Naive B cell (primary cell): ENCODE results near the gene DMRT1. TPM values are rescaled to one million over a fixed set of nuclear protein-coding genes. Genes with fewer than 3 reads are reported as not detected.

Experiments
- ATAC-seq, 2 donors: fragments of 150-1000 bp; cut with Tn5 transposase; 2 replicates each; pipeline ENCODE4 v1.10.0; 2021; ENCODE audit warnings: low read depth in 2 of 2, mild to moderate bottlenecking in 2 of 2, moderate library complexity in 2 of 2
- DNase-seq: peaks from one replicate; pipeline ENCODE4 v3.0.0; 2022
- H3K27ac Mint-ChIP-seq, 6 donors: one replicate each; pipeline ENCODE4 v1.8.0; 2020 to 2022; ENCODE audit warnings: mild to moderate bottlenecking in 6 of 6, mixed read lengths in 6 of 6, moderate library complexity in 5 of 6, inconsistent platforms in 2 of 6
- H3K27me3 Mint-ChIP-seq, 3 donors: one replicate each; pipeline ENCODE4 v1.8.0; 2021 to 2022; ENCODE audit warnings: mixed read lengths in 3 of 3, mild to moderate bottlenecking in 1 of 3
- H3K36me3 Mint-ChIP-seq, 2 donors: one replicate each; pipeline ENCODE4 v1.8.0; 2020 to 2022; ENCODE audit warnings: mixed read lengths in 2 of 2, inconsistent platforms in 1 of 2, mild to moderate bottlenecking in 1 of 2
- H3K4me1 Mint-ChIP-seq, 3 donors: one replicate each; pipeline ENCODE4 v1.8.0; 2020 to 2022; ENCODE audit warnings: mixed read lengths in 3 of 3, inconsistent platforms in 1 of 3, mild to moderate bottlenecking in 1 of 3, moderate library complexity in 1 of 3
- H3K4me3 Mint-ChIP-seq, 8 donors: one replicate each; pipeline ENCODE4 v1.8.0; 2020 to 2022; ENCODE audit warnings: mild to moderate bottlenecking in 8 of 8, mixed read lengths in 8 of 8, moderate library complexity in 8 of 8, inconsistent platforms in 2 of 8
- H3K9me3 Mint-ChIP-seq, 7 donors: one replicate each; pipeline ENCODE4 v1.8.0; 2020 to 2022; ENCODE audit warnings: mixed read lengths in 7 of 7, mild to moderate bottlenecking in 5 of 7, inconsistent platforms in 2 of 7, moderate library complexity in 1 of 7
- polyA plus RNA-seq, 6 donors: library from polyadenylated mRNA; unstranded; fragments of 300-500 nt; fragmentation: Illumina TruSeq; gene quantifications; one replicate each; pipeline ENCODE4 v1.2.3, GENCODE V29; 2021; ENCODE audit warnings: low read depth in 6 of 6

DMRT1 gene
- polyA plus RNA-seq, 6 donors from 2014 or later, result not detected

DNA sequence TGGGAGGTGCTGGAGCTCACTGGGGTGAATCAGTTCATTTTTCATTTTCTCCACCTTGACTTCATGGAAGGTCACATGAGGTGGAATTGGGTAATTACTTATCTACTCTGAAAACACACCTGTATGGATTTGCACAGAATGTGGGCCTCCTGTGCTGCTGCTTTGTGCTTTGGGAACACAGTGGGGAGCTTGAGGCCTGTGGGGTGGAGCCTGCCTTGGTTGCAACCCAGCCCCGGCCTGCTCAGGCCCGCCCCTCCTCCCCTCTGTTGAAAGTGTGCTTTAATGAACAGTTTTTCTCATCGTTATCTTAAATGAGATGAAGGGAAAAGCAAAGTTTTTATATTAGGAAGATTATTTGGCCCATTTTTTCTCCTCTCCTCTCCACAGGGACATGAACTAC lies 106.5 kb downstream of the DMRT1 start:
- Mint-ChIP-seq H3K4me3 (no peak overlapping the region), H3K27ac (no peak overlapping the region), H3K27me3 (peaks cover 29 to 53% (median 36%) of the 10 kb centered on the region in 3 donors), H3K9me3 (no peaks in the 10 kb centered on the region), H3K4me1 (no peaks in the 10 kb centered on the region), H3K36me3 (no peaks in the 10 kb centered on the region)
- DNase-seq (no peak), ATAC-seq (no peak)

DNA sequence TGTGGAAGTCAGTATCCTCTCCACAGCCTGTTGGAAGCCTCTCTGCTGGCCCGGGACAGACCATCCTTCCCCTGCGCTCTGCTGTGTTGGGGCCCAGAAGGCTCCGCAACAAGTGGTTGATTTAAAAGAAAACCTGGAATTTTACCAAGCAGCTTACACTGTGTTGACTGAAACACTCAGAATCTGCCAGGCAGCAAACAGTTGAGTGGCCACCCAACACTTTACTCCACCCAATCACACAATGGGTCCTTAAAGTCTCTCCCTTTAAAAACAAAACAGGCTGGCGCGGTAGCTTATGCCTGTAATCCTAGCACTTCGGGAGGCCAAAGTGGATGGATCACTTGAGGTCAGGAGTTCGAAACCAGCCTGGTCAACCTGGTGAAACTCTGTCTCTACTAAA lies 107.0 kb downstream of the DMRT1 start:
- no peaks in the 10 kb centered on the region for H3K4me1 Mint-ChIP-seq
- no peak overlapping the region for H3K4me3 Mint-ChIP-seq

DNA sequence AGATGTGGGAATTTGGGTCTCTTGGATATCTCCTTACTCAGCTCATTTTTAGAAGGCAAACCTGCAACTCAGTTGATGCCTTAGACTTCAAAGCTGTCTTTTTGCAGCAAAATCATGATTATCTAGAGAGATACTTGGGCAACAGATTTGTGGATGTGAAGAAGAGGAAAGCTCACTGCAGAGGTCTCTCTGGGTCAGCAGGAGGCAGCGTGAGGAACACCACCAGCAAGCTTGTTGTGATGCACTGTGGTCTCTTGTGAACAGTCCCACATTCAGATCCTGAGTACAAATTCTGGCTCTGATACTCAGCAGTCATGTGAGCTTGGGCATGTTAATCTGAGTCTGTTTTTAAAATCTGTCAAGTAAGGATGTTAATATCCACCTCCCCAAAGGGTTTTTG lies 108.6 kb downstream of the DMRT1 start:
- DNase-seq (no peak), ATAC-seq (no peak)
- Mint-ChIP-seq H3K27me3 (peaks cover 24 to 39% (median 36%) of the 10 kb centered on the region in 3 donors), H3K9me3 (no peaks in the 10 kb centered on the region), H3K4me3 (no peak overlapping the region), H3K27ac (no peak overlapping the region), H3K4me1 (no peaks in the 10 kb centered on the region), H3K36me3 (no peaks in the 10 kb centered on the region)

More for the DNA sequence above, 107.0 kb downstream of the DMRT1 start:
- Mint-ChIP-seq H3K9me3 (no peaks in the 10 kb centered on the region), H3K36me3 (no peaks in the 10 kb centered on the region), H3K27me3 (peaks cover 29 to 47% (median 36%) of the 10 kb centered on the region in 3 donors), H3K27ac (no peak overlapping the region)
- no peak for ATAC-seq
- no peak for DNase-seq

DNA sequence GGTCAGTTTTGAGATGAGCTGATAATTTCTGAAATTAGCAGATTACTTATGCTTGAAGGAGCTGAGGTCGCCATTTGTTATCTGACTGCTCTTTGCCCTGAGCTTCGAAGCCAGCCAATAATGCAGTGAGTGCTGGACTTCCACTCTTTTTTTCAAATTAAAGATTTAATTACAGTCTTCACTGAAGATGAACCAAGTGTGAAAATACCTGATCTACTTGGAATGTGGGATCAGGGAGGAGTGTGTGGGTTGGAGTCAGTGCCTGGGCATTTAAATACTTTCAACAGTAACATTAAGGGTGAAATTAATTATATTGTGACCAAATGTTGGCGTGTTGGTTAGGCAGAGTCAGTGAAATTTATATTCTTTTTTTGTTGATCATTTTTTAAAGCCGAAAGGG lies 111.0 kb downstream of the DMRT1 start:
- ATAC-seq (no peak), DNase-seq (no peak)
- Mint-ChIP-seq H3K9me3 (no peaks in the 10 kb centered on the region), H3K27ac (no peak overlapping the region), H3K27me3 (peaks cover 17 to 28% (median 22%) of the 10 kb centered on the region in 3 donors), H3K4me1 (no peaks in the 10 kb centered on the region), H3K36me3 (no peaks in the 10 kb centered on the region), H3K4me3 (no peak overlapping the region)

DNA sequence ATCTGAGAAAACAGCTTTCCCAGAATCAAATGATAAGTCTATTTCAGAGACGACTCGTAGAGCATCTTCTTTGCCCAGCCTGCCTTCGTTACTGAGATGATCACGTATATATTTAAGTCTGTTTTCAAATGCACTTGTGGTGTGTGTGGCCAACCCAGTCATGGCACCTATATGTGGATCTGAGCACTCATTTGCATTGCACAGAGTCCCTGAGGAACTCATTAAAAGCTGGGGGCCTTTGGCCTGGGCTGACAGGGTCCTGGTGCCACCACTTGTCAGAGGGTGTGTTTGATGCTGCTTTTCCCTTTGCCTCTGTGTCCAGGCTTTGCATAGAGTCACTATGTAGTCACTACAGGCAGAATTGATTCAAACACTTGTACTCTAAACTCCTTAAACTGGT lies 117.6 kb downstream of the DMRT1 start:
- Mint-ChIP-seq H3K9me3 (peaks cover 0 to 5% (median 1%) of the 10 kb centered on the region in 7 donors), H3K36me3 (peaks cover 0 to 9% of the 10 kb centered on the region in 2 donors), H3K4me1 (no peaks in the 10 kb centered on the region), H3K27me3 (peaks cover 31 to 43% (median 40%) of the 10 kb centered on the region in 3 donors), H3K27ac (no peak overlapping the region), H3K4me3 (no peak overlapping the region)
- ATAC-seq (no peak), DNase-seq (no peak)

DNA sequence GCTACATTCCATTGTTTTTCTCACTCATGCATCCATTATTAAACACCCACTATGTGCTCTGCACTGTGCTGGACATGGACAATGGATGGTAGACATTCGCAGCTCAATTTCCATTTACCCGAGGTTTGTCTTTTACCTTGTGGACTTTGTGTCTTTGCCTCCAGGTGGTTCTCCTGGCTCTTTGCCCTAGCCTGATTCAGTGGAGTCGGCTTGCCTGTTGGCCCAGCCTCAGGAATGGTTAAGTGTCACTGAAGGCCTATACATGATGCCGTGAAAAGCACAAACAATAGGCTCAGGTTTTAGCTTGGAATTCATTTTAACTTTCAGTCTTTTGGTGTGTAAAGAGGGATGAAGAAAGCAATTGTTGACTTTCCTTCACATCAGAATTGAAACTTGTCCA lies 118.4 kb downstream of the DMRT1 start:
- Mint-ChIP-seq H3K36me3 (peaks cover 0 to 9% of the 10 kb centered on the region in 2 donors), H3K27me3 (peaks cover 38 to 50% (median 48%) of the 10 kb centered on the region in 3 donors)
- no peak for ATAC-seq

DNA sequence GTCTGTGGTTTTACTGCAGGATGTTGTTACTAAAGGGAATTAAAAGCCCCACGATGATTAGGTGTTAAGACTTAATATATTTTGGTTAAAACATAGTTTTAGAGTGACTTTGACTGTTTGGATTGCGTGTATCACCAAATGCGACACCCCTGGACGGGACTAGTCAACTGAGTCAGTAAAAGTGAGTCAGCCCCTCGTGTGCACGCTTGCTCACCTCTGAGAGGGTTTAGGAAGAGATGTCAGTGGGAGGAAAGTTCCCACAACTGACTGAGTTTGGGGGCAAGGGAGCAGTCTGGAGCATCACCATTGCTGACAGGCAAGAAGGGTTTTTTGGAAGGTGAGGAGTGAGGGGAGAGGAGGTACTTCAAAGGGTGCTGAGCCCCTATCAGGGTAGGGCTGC lies 120.5 kb downstream of the DMRT1 start:
- Mint-ChIP-seq H3K4me1 (no peaks in the 10 kb centered on the region), H3K27me3 (peaks cover 56 to 69% (median 66%) of the 10 kb centered on the region in 3 donors), H3K36me3 (peaks cover 0 to 9% of the 10 kb centered on the region in 2 donors), H3K4me3 (no peak overlapping the region), H3K9me3 (peaks cover 0 to 5% (median 2%) of the 10 kb centered on the region in 7 donors), H3K27ac (no peak overlapping the region)
- DNase-seq (no peak), ATAC-seq (no peak)

More for the DNA sequence above, 118.4 kb downstream of the DMRT1 start:
- no peak overlapping the region for H3K27ac Mint-ChIP-seq
- H3K9me3 Mint-ChIP-seq, result peaks cover 0 to 5% (median 2%) of the 10 kb centered on the region in 7 donors
- H3K4me1 Mint-ChIP-seq, result no peaks in the 10 kb centered on the region
- DNase-seq, result no peak
- H3K4me3 Mint-ChIP-seq, result no peak overlapping the region

DNA sequence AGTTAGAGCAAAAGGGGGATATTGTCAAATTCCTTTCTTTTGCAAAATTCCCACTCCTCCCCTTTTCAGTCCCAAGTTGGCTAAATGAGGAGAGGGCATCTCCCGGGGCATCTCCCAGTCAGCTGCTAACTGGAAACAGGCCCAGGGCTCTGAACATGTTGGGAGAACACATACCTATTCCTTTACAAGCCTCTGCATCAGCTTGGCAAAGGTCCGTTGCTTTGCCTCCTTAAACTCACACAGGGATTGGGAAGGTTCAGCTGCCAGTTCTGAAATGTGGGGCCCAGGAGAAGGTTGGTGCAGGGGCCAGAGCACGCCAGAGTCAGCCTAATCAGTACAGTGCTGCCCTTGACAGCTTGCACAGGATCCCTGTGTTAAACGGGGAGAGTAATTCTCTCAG lies 124.0 kb downstream of the DMRT1 start:
- Mint-ChIP-seq H3K9me3 (peaks cover 0 to 25% (median 5%) of the 10 kb centered on the region in 7 donors), H3K4me1 (peaks cover 0 to 6% (median 2%) of the 10 kb centered on the region in 3 donors), H3K27ac (no peak overlapping the region), H3K27me3 (peaks cover 77 to 93% (median 85%) of the 10 kb centered on the region in 3 donors), H3K36me3 (peaks cover 5 to 9% of the 10 kb centered on the region in 2 donors), H3K4me3 (no peak overlapping the region)
- DNase-seq, result no peak
- no peak for ATAC-seq

DNA sequence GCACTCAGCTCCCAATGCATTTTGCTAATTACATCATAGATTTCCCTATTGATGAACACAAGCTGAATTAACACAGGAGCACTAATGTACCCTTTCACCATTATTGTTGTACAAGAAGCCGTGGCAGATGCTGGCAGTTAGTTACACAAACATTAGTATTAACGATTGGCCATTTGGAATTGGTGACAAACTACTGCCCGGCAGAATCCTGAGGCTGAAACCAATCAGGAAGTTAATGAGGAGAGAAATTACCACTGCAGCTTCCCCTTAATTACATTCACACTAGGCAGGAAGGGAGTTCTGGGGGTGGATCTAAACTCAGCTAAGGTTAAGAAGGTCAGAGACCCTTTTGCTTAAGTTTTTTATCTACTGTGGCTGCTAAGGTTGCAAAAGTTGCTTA lies 125.4 kb downstream of the DMRT1 start:
- no peak overlapping the region for H3K4me3 Mint-ChIP-seq
- H3K4me1 Mint-ChIP-seq, result peaks cover 0 to 6% (median 2%) of the 10 kb centered on the region in 3 donors
- ATAC-seq (no peak), DNase-seq (no peak)
- H3K9me3 Mint-ChIP-seq, result peaks cover 0 to 25% (median 4%) of the 10 kb centered on the region in 7 donors
- H3K27ac Mint-ChIP-seq, result no peak overlapping the region
- H3K36me3 Mint-ChIP-seq, result peaks cover 5 to 6% of the 10 kb centered on the region in 2 donors
- H3K27me3 Mint-ChIP-seq, result peaks cover 63 to 80% (median 73%) of the 10 kb centered on the region in 3 donors

DNA sequence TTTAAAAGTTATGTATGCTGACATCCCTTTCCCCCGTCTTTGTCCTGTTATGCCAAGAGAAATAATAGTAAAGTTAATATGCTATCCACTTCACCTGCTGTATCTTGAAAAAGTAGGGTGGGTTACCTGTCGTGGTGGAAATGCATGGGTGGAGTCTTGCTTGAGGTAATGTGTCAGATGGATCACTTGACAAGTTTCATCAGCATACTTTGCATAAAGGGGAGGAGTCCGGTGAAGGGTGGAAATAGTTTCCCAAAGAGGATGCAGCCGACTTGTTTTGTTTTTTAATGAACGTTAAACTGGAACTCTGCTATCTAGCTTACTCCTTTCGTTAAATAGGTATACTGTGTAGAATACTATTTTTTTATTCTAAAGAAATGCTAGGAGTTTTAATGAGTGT lies 125.9 kb downstream of the DMRT1 start:
- Mint-ChIP-seq H3K27ac (peak overlapping the region in 1 of 6 donors; percentile 34), H3K9me3 (peaks cover 0 to 25% (median 2%) of the 10 kb centered on the region in 7 donors), H3K4me1 (peaks cover 0 to 9% (median 2%) of the 10 kb centered on the region in 3 donors), H3K36me3 (peaks cover under 1 to 5% of the 10 kb centered on the region in 2 donors), H3K27me3 (peaks cover 59 to 74% (median 72%) of the 10 kb centered on the region in 3 donors), H3K4me3 (peak overlapping the region in 1 of 8 donors; percentile 6)
- no peak for ATAC-seq
- no peak for DNase-seq

DNA sequence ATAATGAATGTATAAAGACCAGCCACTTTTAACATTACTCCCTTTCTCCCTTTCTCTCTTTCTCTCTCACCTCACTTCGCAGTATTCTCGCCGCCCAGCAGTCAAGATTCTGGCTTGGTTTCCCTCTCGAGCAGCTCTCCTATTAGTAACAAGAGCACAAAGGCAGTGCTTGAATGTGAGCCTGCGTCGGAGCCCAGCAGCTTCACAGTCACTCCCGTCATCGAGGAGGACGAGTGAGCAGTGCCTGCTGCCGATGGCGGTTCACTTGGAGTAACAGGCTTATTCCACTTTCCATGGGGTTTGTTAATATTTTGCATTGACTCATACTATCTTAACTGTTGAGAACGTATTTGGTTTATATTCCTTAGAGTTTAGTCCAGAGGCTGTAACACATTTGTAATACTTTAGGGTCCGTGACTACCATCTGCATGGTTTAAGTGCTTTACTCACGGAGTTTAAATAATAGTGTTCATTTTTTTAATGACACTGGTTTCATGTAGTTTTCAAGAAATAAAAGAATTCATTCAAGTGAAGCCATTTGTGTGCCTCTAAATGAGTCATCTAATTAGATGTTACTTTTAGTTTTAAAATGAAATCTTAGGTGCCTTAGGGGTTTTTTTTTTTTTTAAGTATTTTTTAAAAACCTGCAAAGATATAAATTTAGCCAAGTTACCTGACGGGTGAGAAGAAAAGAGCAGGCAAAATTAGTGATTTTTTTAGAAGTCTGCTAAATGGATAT lies 126.6 kb downstream of the DMRT1 start:
- Mint-ChIP-seq H3K27me3 (peaks cover 56 to 74% (median 71%) of the 10 kb centered on the region in 3 donors), H3K4me3 (peak overlapping the region in 1 of 8 donors; percentile 6), H3K9me3 (peaks cover 0 to 25% (median 2%) of the 10 kb centered on the region in 7 donors), H3K4me1 (peaks cover 0 to 10% (median 2%) of the 10 kb centered on the region in 3 donors), H3K27ac (no peak overlapping the region), H3K36me3 (peaks cover under 1 to 5% of the 10 kb centered on the region in 2 donors)
- ATAC-seq (no peak), DNase-seq (no peak)

DNA sequence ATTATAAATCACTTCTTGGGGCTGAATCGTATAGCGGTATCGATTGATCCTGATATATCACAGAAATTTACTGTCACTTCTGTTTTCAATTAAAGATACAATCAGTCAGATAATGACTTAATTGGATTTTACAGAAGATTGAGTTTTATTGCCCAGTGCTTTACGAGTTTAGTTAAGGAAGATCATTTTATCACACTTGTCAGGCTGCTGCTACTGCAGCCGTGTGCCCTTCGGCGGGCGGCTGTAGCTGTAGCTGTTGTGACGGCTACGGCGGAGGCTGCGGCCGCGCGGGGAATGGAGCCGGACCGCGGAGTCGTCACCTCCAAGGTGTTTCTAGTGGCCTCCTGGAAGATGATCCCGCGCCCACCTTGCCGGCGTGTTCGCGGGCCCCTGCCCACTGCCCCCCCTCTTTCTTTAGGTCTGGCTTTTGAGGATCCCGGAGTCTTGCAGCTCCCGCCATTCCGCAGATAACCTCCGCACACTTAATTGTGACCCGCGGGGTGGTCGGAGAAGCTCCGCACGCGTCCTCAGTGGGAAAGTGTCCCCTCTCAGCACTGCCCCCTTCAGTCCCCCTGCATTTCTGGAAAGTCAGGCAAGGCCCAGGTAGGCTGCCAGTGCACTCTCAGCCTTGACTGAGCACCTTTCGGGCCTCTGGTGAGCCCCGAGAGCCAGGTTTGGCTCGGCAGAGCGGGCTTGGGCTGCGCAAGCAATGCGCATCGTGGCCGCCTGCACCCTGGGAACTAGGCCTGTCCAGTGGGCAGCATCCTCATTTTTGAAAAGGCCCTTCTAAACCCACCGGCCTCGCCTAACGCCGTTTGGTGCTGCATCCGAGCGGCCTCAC lies 128.0 kb downstream of the DMRT1 start:
- Mint-ChIP-seq H3K4me3 (peak overlapping the region in 2 of 8 donors; percentile 36 to 64), H3K4me1 (peaks cover 0 to 23% (median 7%) of the 10 kb centered on the region in 3 donors), H3K27me3 (peaks cover 62 to 78% (median 76%) of the 10 kb centered on the region in 3 donors), H3K9me3 (peaks cover 0 to 34% (median 6%) of the 10 kb centered on the region in 7 donors), H3K36me3 (peaks cover 10 to 12% of the 10 kb centered on the region in 2 donors), H3K27ac (peak overlapping the region in 4 of 6 donors; percentile 41 to 78 (median 62))
- DNase-seq (no peak), ATAC-seq (no peak)
